GM12864 (cell line): Measurements from ENCODE around the gene LAP3.

ENCODE experiments used
- DNase-seq: peaks from one replicate; pipeline ENCODE4 v3.0.0-alpha.2; 2011; ENCODE audit warnings: low read depth
- H3K4me3 ChIP-seq: 2 replicates; pipeline ENCODE4 v1.5.1; 2011; ENCODE audit warnings: mild to moderate bottlenecking, low read depth, low read length, control low read depth
- CTCF ChIP-seq: IDR thresholded peaks from 2 replicates; pipeline ENCODE4 v1.5.1; 2011; ENCODE audit warnings: low read depth, mild to moderate bottlenecking, moderate library complexity, low read length, control low read depth, inconsistent platforms; ENCODE audit errors: missing control alignments

The LAP3 gene

GRCh38 chr4:17635056-17635455 lies 58.1 kb downstream of the LAP3 start:
- no peak overlapping the region for H3K4me3 ChIP-seq
- no peak for TF ChIP-seq CTCF
- no peak for DNase-seq

- no peak overlapping the region for H3K4me3 ChIP-seq
- no peak for TF ChIP-seq CTCF
- no peak for DNase-seq
Measured at GRCh38 chr4:17636341-17636695, 59.3 kb downstream of the LAP3 start.

- TF ChIP-seq CTCF = peak; percentile 88
- no peak for DNase-seq
- H3K4me3 ChIP-seq = no peak overlapping the region
Measured at GRCh38 chr4:17636696-17637622, 60.0 kb downstream of the LAP3 start.

GRCh38 chr4:17639136-17639535 lies 62.1 kb downstream of the LAP3 start:
- TF ChIP-seq CTCF = no peak
- H3K4me3 ChIP-seq = no peak overlapping the region
- no peak for DNase-seq

- H3K4me3 ChIP-seq = no peak overlapping the region
- no peak for DNase-seq
- TF ChIP-seq CTCF = no peak
Measured at GRCh38 chr4:17642398-17642783, 65.4 kb downstream of the LAP3 start.

GRCh38 chr4:17646693-17647092 lies 69.7 kb downstream of the LAP3 start:
- TF ChIP-seq CTCF = no peak
- DNase-seq = no peak
- H3K4me3 ChIP-seq = no peak overlapping the region

GRCh38 chr4:17647176-17647806 lies 70.3 kb downstream of the LAP3 start:
- no peak overlapping the region for H3K4me3 ChIP-seq
- DNase-seq = no peak
- no peak for TF ChIP-seq CTCF
